SIG-M5 (cell line): ENCODE results near the gene ALDH2.
"Not testable (repeated sequence)": the region's sequence is repeated elsewhere in the genome, so short reads cannot be mapped to it uniquely, and the experiment has no call there.

Source experiments
- DNase-seq: peaks from one replicate; lab custom pipeline; 2025; lab: John Stamatoyannopoulos, UW

Gene ALDH2

GRCh38 chr12:111826992-111827391, 60.3 kb downstream of the ALDH2 start:
- DNase-seq: no peak

DNA sequence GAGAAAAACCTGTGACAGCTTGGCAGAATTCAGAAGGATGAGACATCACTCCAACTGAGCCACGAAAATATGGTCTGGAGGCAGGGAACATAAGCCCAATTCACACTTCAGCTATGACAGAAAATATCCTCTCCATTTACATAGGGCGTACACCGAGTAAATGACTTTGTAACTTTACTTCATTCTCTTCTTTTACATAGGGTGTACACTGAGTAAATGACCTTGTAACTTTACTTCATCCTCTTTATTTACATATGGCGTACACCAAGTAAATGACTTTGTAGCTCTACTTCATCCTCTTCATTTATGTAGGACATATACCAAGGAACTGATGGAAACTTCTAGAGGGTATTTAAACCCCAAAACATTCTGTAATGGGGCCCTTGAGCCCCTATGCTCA, 61.2 kb downstream of the ALDH2 start:
- no peak for DNase-seq

GRCh38 chr12:111828338-111828979, 61.7 kb downstream of the ALDH2 start:
- no peak for DNase-seq

DNA sequence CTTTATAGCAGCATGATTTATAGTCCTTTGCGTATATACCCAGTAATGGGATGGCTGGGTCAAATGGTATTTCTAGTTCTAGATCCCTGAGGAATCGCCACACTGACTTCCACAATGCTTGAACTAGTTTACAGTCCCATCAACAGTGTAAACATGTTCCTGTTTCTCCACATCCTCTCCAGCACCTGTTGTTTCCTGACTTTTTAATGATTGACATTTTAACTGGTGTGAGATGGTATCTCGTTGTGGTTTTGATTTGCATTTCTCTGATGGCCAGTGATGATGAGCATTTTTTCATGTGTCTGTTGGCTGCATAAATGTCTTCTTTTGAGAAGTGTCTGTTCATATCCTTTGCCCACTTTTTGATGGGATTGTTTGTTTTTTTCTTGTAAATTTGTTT, 62.9 kb downstream of the ALDH2 start:
- DNase-seq: not testable (repeated sequence)

DNA sequence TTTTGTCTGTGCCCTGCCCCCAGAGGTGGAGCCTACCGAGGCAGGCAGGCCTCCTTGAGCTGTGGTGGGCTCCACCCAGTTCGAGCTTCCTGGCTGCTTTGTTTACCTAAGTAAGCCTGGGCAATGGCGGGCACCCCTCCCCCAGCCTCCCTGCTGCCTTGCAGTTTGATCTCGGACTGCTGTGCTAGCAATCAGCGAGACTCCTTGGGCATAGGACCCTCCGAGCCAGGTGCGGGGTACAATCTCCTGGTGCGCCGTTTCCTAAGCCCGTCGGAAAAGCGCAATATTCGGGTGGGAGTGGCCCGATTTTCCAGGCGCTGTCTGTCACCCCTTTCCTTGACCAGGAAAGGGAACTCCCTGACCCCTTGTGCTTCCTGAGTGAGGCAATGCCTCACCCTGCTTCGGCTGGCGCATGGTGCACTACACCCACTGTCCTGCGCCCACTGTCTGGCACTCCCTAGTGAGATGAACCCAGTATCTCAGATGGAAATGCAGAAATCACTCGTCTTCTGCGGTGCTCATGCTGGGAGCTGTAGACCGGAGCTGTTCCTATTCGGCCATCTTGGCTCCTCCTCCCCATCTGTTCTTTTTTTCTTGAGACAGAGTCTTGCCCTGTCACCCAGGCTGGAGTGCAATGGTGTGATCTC, 68.1 kb downstream of the ALDH2 start:
- DNase-seq: not testable (repeated sequence)

GRCh38 chr12:111835531-111836181, 68.9 kb downstream of the ALDH2 start:
- DNase-seq: not testable (repeated sequence)

DNA sequence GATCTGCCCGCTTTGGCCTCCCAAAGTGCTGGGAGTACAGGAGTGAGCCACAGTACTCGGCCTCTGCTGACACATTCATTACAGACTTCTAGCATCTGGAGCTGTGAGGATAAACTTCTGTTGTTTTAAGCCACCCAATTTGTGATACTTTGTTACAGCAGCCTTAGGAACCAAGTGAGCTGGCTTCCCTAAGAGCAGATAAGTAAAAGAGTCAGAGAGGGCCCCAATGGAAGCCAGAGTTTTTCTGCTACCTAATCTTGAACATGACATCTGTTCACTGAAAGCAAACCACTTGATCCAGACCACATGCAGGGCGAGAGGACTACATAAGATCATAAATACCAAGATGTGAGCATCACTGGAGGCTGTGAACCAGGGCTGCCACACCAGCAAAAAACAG, 71.6 kb downstream of the ALDH2 start:
- no peak for DNase-seq

GRCh38 chr12:111840807-111841206, 74.1 kb downstream of the ALDH2 start:
- no peak for DNase-seq

GRCh38 chr12:111841236-111841749, 74.6 kb downstream of the ALDH2 start:
- no peak for DNase-seq

GRCh38 chr12:111841750-111842555, 75.2 kb downstream of the ALDH2 start, which contains the start of gene MAPKAPK5:
TSS of gene MAPKAPK5 (plus strand) at chr12:111842228. CDS start at chr12:111842734, 506 bp downstream.
- peak; percentile 56 for DNase-seq

DNA sequence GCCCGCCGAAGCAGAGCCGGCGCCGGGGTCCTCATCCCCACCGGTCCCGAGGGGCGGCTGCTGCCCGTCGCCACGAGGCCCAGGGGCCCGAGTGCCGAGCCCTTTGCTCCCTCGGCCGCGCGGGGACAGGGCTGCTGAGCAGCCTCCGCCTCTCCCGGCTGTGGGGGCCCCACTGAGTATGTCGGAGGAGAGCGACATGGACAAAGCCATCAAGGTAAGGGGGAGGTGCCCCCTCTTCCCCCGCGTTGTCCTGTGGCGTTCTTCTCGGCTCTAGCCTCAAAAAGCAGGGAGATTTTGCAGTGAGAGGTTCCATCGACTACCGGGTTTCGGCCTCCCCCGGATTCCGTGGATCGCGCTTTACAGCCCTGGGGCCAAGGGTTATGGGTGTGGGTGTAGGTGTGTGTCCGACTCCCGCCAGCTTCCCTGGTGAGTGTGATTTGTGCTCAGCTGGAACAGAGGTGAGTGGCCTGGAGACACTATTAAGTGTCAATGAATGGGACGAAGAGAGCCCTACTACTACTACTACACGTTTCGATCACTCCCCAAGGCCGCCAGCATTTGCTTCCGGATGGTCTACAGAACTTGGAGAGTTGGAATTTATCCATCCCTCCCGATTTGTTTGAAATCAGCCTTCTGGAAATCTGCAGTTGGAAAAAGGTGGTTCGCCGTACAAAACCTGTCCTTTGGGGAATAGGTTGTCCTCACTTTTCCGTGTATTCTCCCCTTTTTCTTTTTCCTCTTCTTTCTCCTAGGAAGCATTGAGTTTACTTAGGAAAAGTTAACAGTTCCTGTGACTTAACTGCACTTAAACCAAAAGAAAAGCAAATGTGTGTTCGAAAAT, 76.0 kb downstream of the ALDH2 start:
- no peak for DNase-seq

GRCh38 chr12:111846016-111846415, 79.3 kb downstream of the ALDH2 start:
- no peak for DNase-seq

GRCh38 chr12:111850526-111850925, 83.8 kb downstream of the ALDH2 start:
- no peak for DNase-seq

- DNase-seq: no peak
Observed at GRCh38 chr12:111858186-111858585, 91.5 kb downstream of the ALDH2 start.

- DNase-seq: no peak
Observed at GRCh38 chr12:111858778-111859177, 92.0 kb downstream of the ALDH2 start.

DNA sequence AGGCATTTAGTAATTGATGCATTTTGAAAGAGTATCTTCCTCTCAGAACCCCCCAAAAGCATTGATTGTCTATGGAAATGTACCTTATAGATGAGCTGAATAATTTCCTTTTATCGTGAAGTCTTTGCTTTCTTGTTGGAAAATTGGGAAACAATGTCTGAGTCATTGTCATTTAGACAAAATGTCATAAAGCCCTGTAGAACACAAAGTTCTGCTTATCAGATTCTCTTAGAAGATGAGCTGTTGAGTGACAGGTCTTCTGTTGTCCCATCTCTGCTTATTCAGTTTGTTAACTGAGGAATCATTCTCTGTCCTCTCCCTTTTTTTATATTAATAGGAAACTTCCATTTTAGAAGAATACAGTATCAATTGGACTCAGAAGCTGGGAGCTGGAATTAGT, 98.2 kb downstream of the ALDH2 start:
- no peak for DNase-seq
